Thymus (tissue), 11 donors: ENCODE measurements around the gene RARB. TPM values are rescaled to one million over a fixed set of nuclear protein-coding genes. Genes with fewer than 3 reads are reported as not detected.

Source experiments
- DNase-seq, 9 donors: peaks; one replicate each; pipeline ENCODE4 v3.0.0-alpha.2; 2013; ENCODE audit warnings: low spot score in 9 of 9, low read depth in 6 of 9, missing footprints in 1 of 9
- H3K27ac ChIP-seq, 2 donors: one replicate each; pipeline ENCODE4 v1.5.1; 2013; ENCODE audit warnings: control low read depth in 1 of 2, low read depth in 1 of 2, low read length in 1 of 2, mild to moderate bottlenecking in 1 of 2, moderate library complexity in 1 of 2
- H3K27me3 ChIP-seq, 2 donors: one replicate each; pipeline ENCODE4 v1.5.1; 2013; ENCODE audit warnings: low read length in 1 of 2; ENCODE audit not compliant: control insufficient read depth in 2 of 2, insufficient read depth in 1 of 2
- H3K36me3 ChIP-seq, 2 donors: one replicate each; pipeline ENCODE4 v1.5.1; 2013; ENCODE audit warnings: low read length in 1 of 2, mild to moderate bottlenecking in 1 of 2, moderate library complexity in 1 of 2; ENCODE audit not compliant: control insufficient read depth in 2 of 2, insufficient read depth in 2 of 2
- H3K4me1 ChIP-seq, 2 donors: one replicate each; pipeline ENCODE4 v1.5.1; 2013; ENCODE audit warnings: low read length in 2 of 2; ENCODE audit not compliant: control insufficient read depth in 2 of 2, insufficient read depth in 2 of 2
- H3K4me3 ChIP-seq, 2 donors: one replicate each; pipeline ENCODE4 v1.5.1; 2013; ENCODE audit warnings: low read length in 2 of 2, control low read depth in 1 of 2, mild to moderate bottlenecking in 1 of 2
- H3K9me3 ChIP-seq, 2 donors: one replicate each; pipeline ENCODE4 v1.5.1; 2013; ENCODE audit warnings: low read length in 1 of 2, mild to moderate bottlenecking in 1 of 2; ENCODE audit not compliant: control insufficient read depth in 2 of 2, insufficient read depth in 1 of 2
- WGBS: extraction: QIAGEN DNeasy Blood & Tissue Kit; methylation state at CpG from one replicate; pipeline ENCODE4 v1.1.7; 2013; 5-methylcytosine and 5-hydroxymethylcytosine counted together
- polyA plus RNA-seq: library from polyadenylated mRNA; stranded (reverse); fragments of 200-250 nt; gene quantifications from one replicate; pipeline ENCODE4 v1.2.3, GENCODE V29; 2013
- total RNA-seq: library from RNA; stranded (reverse); fragments of 120-200 nt; gene quantifications from one replicate; pipeline ENCODE4 v1.2.4, GENCODE V29; 2013
- donor health status: healthy.

Gene RARB
- total and polyA plus RNA-seq, 2 donors: 0.89 to 1.7 TPM

- 96% methylated on average over 10 of the region's 10 CpGs for WGBS
- no peak overlapping the region for H3K27ac ChIP-seq
Observed at GRCh38 chr3:25583343-25583742, 155.3 kb downstream of the RARB start.

GRCh38 chr3:25584011-25584789 is 156.1 kb downstream of the RARB start:
- 89% methylated on average over 17 of the region's 17 CpGs for WGBS
- H3K4me1 ChIP-seq: no peaks in the 10 kb centered on the region
- no peaks in the 10 kb centered on the region for H3K9me3 ChIP-seq
- no peak for DNase-seq
- H3K27ac ChIP-seq: no peak overlapping the region
- no peaks in the 10 kb centered on the region for H3K36me3 ChIP-seq
- no peak overlapping the region for H3K4me3 ChIP-seq
- H3K27me3 ChIP-seq: no peaks in the 10 kb centered on the region

More at GRCh38 chr3:25583343-25583742, 155.3 kb downstream of the RARB start:
- Histone ChIP-seq H3K9me3 (no peaks in the 10 kb centered on the region), H3K4me1 (no peaks in the 10 kb centered on the region), H3K27me3 (no peaks in the 10 kb centered on the region), H3K4me3 (no peak overlapping the region), H3K36me3 (no peaks in the 10 kb centered on the region)
- DNase-seq: no peak

- Histone ChIP-seq H3K27ac (no peak overlapping the region), H3K36me3 (no peaks in the 10 kb centered on the region), H3K4me3 (no peak overlapping the region), H3K27me3 (no peaks in the 10 kb centered on the region), H3K4me1 (no peaks in the 10 kb centered on the region), H3K9me3 (no peaks in the 10 kb centered on the region)
- 92% methylated on average over 14 of the region's 14 CpGs for WGBS
- no peak for DNase-seq
Observed at GRCh38 chr3:25585361-25586166, 157.5 kb downstream of the RARB start.

DNA sequence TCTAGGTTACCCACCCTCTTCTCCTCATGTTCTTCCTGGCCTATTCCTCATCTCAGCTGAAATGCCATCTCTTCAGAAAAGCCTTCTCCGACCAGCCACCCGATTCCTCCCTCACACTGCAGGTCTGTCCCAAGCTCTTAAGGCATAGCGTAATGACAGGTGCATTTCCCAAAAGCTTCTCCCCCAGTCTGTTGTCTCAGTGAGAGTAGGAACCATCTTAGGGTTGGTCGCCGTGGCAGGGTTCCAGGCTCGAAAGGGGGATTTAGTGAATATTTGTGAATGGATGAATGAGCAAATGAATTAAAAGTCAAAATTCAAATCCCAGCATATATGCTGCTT is 158.1 kb downstream of the RARB start:
- DNase-seq: no peak
- no peaks in the 10 kb centered on the region for H3K36me3 ChIP-seq
- H3K27me3 ChIP-seq: no peaks in the 10 kb centered on the region
- H3K4me1 ChIP-seq: no peaks in the 10 kb centered on the region
- no peaks in the 10 kb centered on the region for H3K9me3 ChIP-seq
- no peak overlapping the region for H3K27ac ChIP-seq
- 98% methylated on average over 6 of the region's 6 CpGs for WGBS
- no peak overlapping the region for H3K4me3 ChIP-seq

- 85% methylated on average over 11 of the region's 11 CpGs for WGBS
- no peak overlapping the region for H3K27ac ChIP-seq
Observed at GRCh38 chr3:25586553-25586952, 158.5 kb downstream of the RARB start.

DNA sequence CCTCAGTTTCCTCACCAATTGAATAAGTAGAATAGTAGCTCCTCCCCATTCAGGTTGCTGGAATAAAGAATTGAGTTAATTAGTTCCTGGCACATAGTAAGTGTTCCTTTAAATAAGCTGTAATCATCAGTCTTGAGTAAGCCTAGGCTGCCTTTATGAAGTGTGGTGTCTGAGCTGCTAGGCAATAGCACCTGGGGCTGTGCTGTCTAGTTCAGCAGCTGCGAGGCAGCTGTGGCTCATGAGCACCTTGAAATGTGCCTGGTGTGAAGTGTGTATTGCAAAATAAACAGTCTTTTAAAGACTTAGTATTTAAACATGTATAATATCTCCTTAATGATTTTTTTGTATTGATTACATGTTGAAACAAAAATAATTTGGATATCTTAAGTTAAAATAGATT is 159.0 kb downstream of the RARB start:
- no peak for DNase-seq
- Histone ChIP-seq H3K27ac (no peak overlapping the region), H3K4me3 (no peak overlapping the region), H3K4me1 (no peaks in the 10 kb centered on the region), H3K36me3 (no peaks in the 10 kb centered on the region), H3K27me3 (no peaks in the 10 kb centered on the region), H3K9me3 (no peaks in the 10 kb centered on the region)
- 87% methylated on average over 1 of the region's 1 CpG for WGBS

More at GRCh38 chr3:25586553-25586952, 158.5 kb downstream of the RARB start:
- Histone ChIP-seq H3K9me3 (no peaks in the 10 kb centered on the region), H3K4me3 (no peak overlapping the region), H3K4me1 (no peaks in the 10 kb centered on the region), H3K36me3 (no peaks in the 10 kb centered on the region), H3K27me3 (no peaks in the 10 kb centered on the region)
- DNase-seq: no peak

DNA sequence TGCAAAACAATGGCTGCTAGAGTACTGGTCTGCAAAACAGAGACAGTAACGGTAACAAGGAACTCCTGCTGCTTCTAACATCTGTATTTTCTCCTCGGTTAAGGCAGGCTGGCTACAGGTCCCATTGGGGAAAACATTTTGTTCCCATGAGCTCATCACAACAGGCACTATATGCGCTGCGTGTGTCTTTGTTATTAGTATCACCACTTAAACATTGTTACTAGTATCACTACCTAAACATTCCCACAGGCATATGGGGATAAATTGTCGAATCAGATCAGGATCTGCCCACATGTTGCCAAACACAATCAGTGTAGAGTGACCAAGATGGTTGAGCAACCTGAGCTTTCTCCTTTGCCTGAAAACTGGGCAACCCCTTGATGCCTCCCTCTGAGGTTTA is 159.5 kb downstream of the RARB start:
- no peak overlapping the region for H3K4me3 ChIP-seq
- DNase-seq: no peak
- no peaks in the 10 kb centered on the region for H3K9me3 ChIP-seq
- 96% methylated on average over 5 of the region's 5 CpGs for WGBS
- no peaks in the 10 kb centered on the region for H3K4me1 ChIP-seq
- H3K36me3 ChIP-seq: no peaks in the 10 kb centered on the region
- H3K27ac ChIP-seq: no peak overlapping the region
- no peaks in the 10 kb centered on the region for H3K27me3 ChIP-seq

- Histone ChIP-seq H3K27ac (no peak overlapping the region), H3K4me1 (no peaks in the 10 kb centered on the region), H3K9me3 (no peaks in the 10 kb centered on the region), H3K36me3 (no peaks in the 10 kb centered on the region), H3K4me3 (no peak overlapping the region), H3K27me3 (no peaks in the 10 kb centered on the region)
- DNase-seq: no peak
- WGBS: 97% methylated on average over 2 of the region's 2 CpGs
Observed at GRCh38 chr3:25587975-25588374, 159.9 kb downstream of the RARB start.

GRCh38 chr3:25588441-25589103 is 160.5 kb downstream of the RARB start:
- no peak for DNase-seq
- no peak overlapping the region for H3K4me3 ChIP-seq
- WGBS: 88% methylated on average over 8 of the region's 8 CpGs

More at GRCh38 chr3:25588441-25589103, 160.5 kb downstream of the RARB start:
- H3K27me3 ChIP-seq: no peaks in the 10 kb centered on the region
- H3K36me3 ChIP-seq: no peaks in the 10 kb centered on the region
- no peak overlapping the region for H3K27ac ChIP-seq
- no peaks in the 10 kb centered on the region for H3K9me3 ChIP-seq
- H3K4me1 ChIP-seq: no peaks in the 10 kb centered on the region
